ENCODE data around the gene HLF. TPM values are rescaled to one million over a fixed set of nuclear protein-coding genes. Genes with fewer than 3 reads are reported as not detected.

Gene HLF
- total RNA-seq, 4 donors from 2014 or later, result 7.7 to 14.8 (median 10.4) TPM

- intact Hi-C loops (cut with DNase I; ENCODE audit: low total_unique reads), result loop anchor here (10.0 kb wide), 1 partner anchor 266 kb away; the partner anchor contains the start of genes COX11 and STXBP4
- H3K27me3 ChIP-seq, result no peaks in the 10 kb centered on the region
- H3K4me3 ChIP-seq, result no peak overlapping the region
- H3K36me3 ChIP-seq, result no peaks in the 10 kb centered on the region
- no peak for ATAC-seq
- H3K4me1 ChIP-seq, result no peaks in the 10 kb centered on the region
- H3K9me3 ChIP-seq, result no peaks in the 10 kb centered on the region
- H3K27ac ChIP-seq, result no peak overlapping the region
- no peak for DNase-seq
- in situ Hi-C loops (cut with MboI; ENCODE audit: low sequenced_read_pairs in 4 of 4), result no loop called here
- TF ChIP-seq, protein P1, sequence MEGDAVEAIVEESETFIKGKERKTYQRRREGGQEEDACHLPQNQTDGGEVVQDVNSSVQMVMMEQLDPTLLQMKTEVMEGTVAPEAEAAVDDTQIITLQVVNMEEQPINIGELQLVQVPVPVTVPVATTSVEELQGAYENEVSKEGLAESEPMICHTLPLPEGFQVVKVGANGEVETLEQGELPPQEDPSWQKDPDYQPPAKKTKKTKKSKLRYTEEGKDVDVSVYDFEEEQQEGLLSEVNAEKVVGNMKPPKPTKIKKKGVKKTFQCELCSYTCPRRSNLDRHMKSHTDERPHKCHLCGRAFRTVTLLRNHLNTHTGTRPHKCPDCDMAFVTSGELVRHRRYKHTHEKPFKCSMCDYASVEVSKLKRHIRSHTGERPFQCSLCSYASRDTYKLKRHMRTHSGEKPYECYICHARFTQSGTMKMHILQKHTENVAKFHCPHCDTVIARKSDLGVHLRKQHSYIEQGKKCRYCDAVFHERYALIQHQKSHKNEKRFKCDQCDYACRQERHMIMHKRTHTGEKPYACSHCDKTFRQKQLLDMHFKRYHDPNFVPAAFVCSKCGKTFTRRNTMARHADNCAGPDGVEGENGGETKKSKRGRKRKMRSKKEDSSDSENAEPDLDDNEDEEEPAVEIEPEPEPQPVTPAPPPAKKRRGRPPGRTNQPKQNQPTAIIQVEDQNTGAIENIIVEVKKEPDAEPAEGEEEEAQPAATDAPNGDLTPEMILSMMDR (IDR thresholded peaks at IDR 0.05 in 4 of 5, conservative IDR thresholded peaks at IDR 0.05 in 1 of 5), result no peak
- TF ChIP-seq POLR2A (IDR thresholded peaks at IDR 0.05), result no peak
These were observed 34.0 kb upstream of the HLF start for GRCh38 chr17:55230716-55231115.

GRCh38 chr17:55233840-55234239 lies 30.9 kb upstream of the HLF start:
- DNase-seq (no peak), ATAC-seq (no peak)
- no peak for TF ChIP-seq POLR2A (IDR thresholded peaks at IDR 0.05)
- TF ChIP-seq, protein P1 (IDR thresholded peaks at IDR 0.05 in 4 of 5, conservative IDR thresholded peaks at IDR 0.05 in 1 of 5), result no peak
- intact Hi-C loops (cut with DNase I; ENCODE audit: low total_unique reads), result loop anchor here (10.0 kb wide), 1 partner anchor 269 kb away; the partner anchor contains the start of genes COX11 and STXBP4
- Histone ChIP-seq H3K27ac (no peak overlapping the region), H3K4me1 (peaks cover 3% of the 10 kb centered on the region in 2 donors), H3K27me3 (no peaks in the 10 kb centered on the region), H3K36me3 (no peaks in the 10 kb centered on the region), H3K4me3 (no peak overlapping the region), H3K9me3 (no peaks in the 10 kb centered on the region)
- in situ Hi-C loops (cut with MboI; ENCODE audit: low sequenced_read_pairs in 4 of 4), result no loop called here

- H3K27me3 ChIP-seq, result no peaks in the 10 kb centered on the region
- H3K36me3 ChIP-seq, result no peaks in the 10 kb centered on the region
- H3K4me1 ChIP-seq, result peaks cover 10 to 11% of the 10 kb centered on the region in 2 donors
- H3K9me3 ChIP-seq, result no peaks in the 10 kb centered on the region
- in situ Hi-C loops (cut with MboI; ENCODE audit: low sequenced_read_pairs in 4 of 4) (no loop called here), intact Hi-C loops (cut with DNase I; ENCODE audit: low total_unique reads) (loop anchor here (5.0 to 10.0 kb wide), 2 partner anchors 186 to 272 kb away; partner anchors contain the start of genes COX11, MMD and STXBP4)
- no peak overlapping the region for H3K4me3 ChIP-seq
- DNase-seq (no peak), ATAC-seq (no peak)
- H3K27ac ChIP-seq, result no peak overlapping the region
- no peak for TF ChIP-seq POLR2A (IDR thresholded peaks at IDR 0.05)
- TF ChIP-seq, protein P1 (IDR thresholded peaks at IDR 0.05 in 4 of 5, conservative IDR thresholded peaks at IDR 0.05 in 1 of 5), result no peak
These were observed 28.4 kb upstream of the HLF start for GRCh38 chr17:55236316-55236715.

DNA sequence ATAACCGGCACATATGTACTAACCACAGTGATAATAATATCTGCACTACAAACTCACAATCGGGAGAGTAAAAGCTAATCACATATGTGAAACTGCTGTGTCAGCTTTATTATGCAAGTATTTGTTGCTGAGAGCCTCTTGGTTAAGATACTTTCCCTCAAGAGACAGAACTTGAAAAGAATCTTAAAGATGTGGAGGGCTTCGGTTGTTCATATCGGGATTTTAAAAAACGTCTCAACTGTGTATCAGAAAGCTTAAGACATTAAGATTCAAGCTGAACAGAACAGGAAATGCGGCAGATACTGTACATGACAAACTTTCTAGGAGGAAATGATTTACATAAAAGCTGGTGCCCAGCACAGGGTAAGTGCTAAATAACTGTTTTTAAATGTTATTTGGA lies 27.5 kb upstream of the HLF start:
- no peak for TF ChIP-seq POLR2A (IDR thresholded peaks at IDR 0.05)
- TF ChIP-seq, protein P1 (IDR thresholded peaks at IDR 0.05 in 4 of 5, conservative IDR thresholded peaks at IDR 0.05 in 1 of 5), result no peak
- intact Hi-C loops (cut with DNase I; ENCODE audit: low total_unique reads) (loop anchor here (5.0 to 10.0 kb wide), 2 partner anchors 185 to 272 kb away; partner anchors contain the start of genes COX11, MMD and STXBP4), in situ Hi-C loops (cut with MboI; ENCODE audit: low sequenced_read_pairs in 4 of 4) (no loop called here)
- Histone ChIP-seq H3K36me3 (no peaks in the 10 kb centered on the region), H3K9me3 (no peaks in the 10 kb centered on the region), H3K4me3 (no peak overlapping the region), H3K27ac (peak overlapping the region in 3 of 4 donors; percentile 74 to 86 (median 81)), H3K27me3 (no peaks in the 10 kb centered on the region), H3K4me1 (peaks cover 10 to 11% of the 10 kb centered on the region in 2 donors)
- no peak for DNase-seq
- no peak for ATAC-seq

DNA sequence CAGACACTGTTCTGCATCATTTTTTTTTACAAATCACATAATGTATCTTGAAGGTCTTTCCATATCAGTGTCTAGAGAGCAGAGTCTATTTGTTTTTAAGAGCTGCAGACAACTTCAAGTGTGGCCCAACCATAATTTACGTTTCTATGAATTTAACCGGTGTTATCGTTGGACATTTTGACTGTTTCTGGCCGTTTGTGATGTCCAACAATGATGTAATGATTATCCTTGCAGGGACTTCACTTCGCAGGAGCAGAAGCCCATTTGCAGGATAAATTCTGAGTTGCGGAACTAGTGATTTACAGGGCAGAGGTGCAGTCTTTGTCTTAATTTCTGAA lies 26.9 kb upstream of the HLF start:
- no peaks in the 10 kb centered on the region for H3K27me3 ChIP-seq
- intact Hi-C loops (cut with DNase I; ENCODE audit: low total_unique reads) (loop anchor here (1.0 to 10.0 kb wide), 5 partner anchors 26 to 273 kb away; partner anchors contain the start of genes COX11, HLF, MMD and STXBP4), in situ Hi-C loops (cut with MboI; ENCODE audit: low sequenced_read_pairs in 4 of 4) (no loop called here)
- H3K36me3 ChIP-seq, result no peaks in the 10 kb centered on the region
- peak overlapping the region; percentile 56 to 67 (median 61) for H3K4me3 ChIP-seq
- peak overlapping the region; percentile 74 to 86 (median 82) for H3K27ac ChIP-seq
- ATAC-seq (peak; percentile 12 to 22), DNase-seq (no peak)
- peaks cover 10 to 11% of the 10 kb centered on the region in 2 donors for H3K4me1 ChIP-seq
- no peaks in the 10 kb centered on the region for H3K9me3 ChIP-seq
- TF ChIP-seq POLR2A (IDR thresholded peaks at IDR 0.05), result no peak
- TF ChIP-seq, protein P1 (IDR thresholded peaks at IDR 0.05 in 4 of 5, conservative IDR thresholded peaks at IDR 0.05 in 1 of 5), result no peak

Data from gastrocnemius medialis (tissue), 4 donors.